Spleen (tissue), 7 donors: ENCODE data around the gene MREG.

Source experiments
- POLR2A ChIP-seq, 3 donors: fragments of 450-650 bp; IDR thresholded peaks; one replicate each; pipeline ENCODE4 v1.5.1; 2017; ENCODE audit warnings: antibody characterized with exemption in 3 of 3, mild to moderate bottlenecking in 1 of 3
- POLR2AphosphoS5 ChIP-seq, 3 donors: sonication (generic); formaldehyde crosslinking; IDR thresholded peaks; one replicate each; pipeline ENCODE4 v1.5.1; 2017; ENCODE audit warnings: antibody characterized with exemption in 3 of 3
- TF ChIP-seq, protein P1 (sequence below), 11 experiments: fragments of 200-600 bp in 7 of 11; fragments of 450-650 bp in 4 of 11; sonication (generic) in 4 of 11; IDR thresholded peaks in 8 of 11; conservative IDR thresholded peaks in 3 of 11; 1 replicate in 7 of 11; 2 replicates in 4 of 11; pipeline versions ENCODE4 v1.4.0 to v1.8.0; 2016 to 2021; ENCODE audit warnings: antibody characterized with exemption in 11 of 11, inconsistent platforms in 4 of 11, mild to moderate bottlenecking in 1 of 11
- donor health status: DM: no; HTN: no; CAD: no; lungs with moderate emphysema.
- donor health status: DM: no; HTN: no; CAD: no.
- donor health status: DM: no; HTN: no; CAD: no.

DNA sequence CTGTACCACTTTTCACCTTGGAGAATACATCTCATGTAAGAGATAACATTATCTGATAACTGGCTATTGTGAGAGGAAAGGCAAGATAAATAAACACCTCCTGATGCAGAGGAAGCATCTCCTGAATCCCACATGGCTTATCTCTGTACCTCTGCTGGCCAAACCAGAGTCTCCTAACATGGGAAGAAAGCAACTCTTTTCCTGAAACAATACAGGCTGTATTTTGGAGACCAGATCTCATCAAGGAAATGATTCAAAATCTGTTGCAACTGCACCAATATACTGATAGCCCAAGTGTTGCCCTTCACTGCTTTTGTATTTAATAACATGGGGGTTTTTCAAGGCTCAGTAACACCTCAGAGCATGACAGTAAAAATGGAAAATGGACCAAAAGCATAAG lies 106.9 kb downstream of the MREG start:
- no peak for TF ChIP-seq POLR2AphosphoS5 (IDR thresholded peaks at IDR 0.05)
- TF ChIP-seq, protein P1, sequence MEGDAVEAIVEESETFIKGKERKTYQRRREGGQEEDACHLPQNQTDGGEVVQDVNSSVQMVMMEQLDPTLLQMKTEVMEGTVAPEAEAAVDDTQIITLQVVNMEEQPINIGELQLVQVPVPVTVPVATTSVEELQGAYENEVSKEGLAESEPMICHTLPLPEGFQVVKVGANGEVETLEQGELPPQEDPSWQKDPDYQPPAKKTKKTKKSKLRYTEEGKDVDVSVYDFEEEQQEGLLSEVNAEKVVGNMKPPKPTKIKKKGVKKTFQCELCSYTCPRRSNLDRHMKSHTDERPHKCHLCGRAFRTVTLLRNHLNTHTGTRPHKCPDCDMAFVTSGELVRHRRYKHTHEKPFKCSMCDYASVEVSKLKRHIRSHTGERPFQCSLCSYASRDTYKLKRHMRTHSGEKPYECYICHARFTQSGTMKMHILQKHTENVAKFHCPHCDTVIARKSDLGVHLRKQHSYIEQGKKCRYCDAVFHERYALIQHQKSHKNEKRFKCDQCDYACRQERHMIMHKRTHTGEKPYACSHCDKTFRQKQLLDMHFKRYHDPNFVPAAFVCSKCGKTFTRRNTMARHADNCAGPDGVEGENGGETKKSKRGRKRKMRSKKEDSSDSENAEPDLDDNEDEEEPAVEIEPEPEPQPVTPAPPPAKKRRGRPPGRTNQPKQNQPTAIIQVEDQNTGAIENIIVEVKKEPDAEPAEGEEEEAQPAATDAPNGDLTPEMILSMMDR (IDR thresholded peaks at IDR 0.05 in 8 of 11, conservative IDR thresholded peaks at IDR 0.05 in 3 of 11), result no peak
- TF ChIP-seq POLR2A (IDR thresholded peaks at IDR 0.05), result no peak
